ENCODE measurements around the gene CRYBG1.
A peak's percentile ranks its signal among the peaks of the same experiment; 100 is the strongest.
"Not testable (repeated sequence)": the region's sequence is repeated elsewhere in the genome, so short reads cannot be mapped to it uniquely, and the experiment has no call there.

Gene CRYBG1

GRCh38 chr6:106548926-106549455 is 188.5 kb downstream of the CRYBG1 start:
- DNase-seq (ENCODE audit: low spot score) = not testable (repeated sequence)

- no peak for DNase-seq (ENCODE audit: low spot score)
Observed at GRCh38 chr6:106549521-106549920, 189.0 kb downstream of the CRYBG1 start.

DNA sequence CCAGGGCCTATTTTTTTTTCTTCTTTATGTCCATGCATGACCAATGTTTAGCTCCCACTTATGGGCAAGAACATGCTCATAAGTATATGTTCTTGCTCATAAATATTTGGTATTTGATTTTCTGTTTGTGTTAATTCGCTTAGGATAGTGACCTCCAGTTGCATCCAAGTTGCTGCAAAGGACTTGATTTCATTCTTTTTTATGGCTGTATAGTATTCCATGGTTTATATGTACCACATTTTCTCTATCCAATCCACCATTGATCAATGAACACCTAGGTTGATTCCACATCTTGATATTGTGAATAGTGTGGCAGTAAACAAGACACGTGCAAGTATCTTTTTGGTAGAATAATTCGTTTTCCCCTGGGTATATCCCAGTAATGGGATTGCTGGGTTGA is 190.6 kb downstream of the CRYBG1 start:
- DNase-seq (ENCODE audit: low spot score) = no peak

DNA sequence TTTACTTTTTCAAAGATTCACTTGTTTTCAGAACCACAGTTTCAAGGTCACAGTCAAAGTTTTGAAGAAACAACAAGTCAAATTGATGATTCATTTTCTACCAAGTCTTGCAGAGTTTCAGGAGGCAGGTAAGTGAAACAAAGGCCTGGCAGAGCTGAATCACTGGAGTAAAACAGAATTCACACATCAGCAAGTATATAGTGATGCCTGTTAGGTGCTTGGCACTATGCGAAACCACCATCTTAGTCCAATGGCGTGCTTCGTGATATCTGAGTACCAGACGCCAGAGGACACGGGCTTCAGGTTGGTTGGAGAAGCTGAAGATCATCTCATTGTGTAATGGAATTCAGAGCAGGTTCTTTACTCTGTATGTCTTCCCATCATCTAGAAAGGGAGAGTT is 192.9 kb downstream of the CRYBG1 start:
- DNase-seq (ENCODE audit: low spot score) = no peak

GRCh38 chr6:106555767-106556166 is 195.2 kb downstream of the CRYBG1 start:
- DNase-seq (ENCODE audit: low spot score) = no peak

GRCh38 chr6:106556368-106556960 is 195.9 kb downstream of the CRYBG1 start:
- peak; percentile 60 for DNase-seq (ENCODE audit: low spot score)

DNA sequence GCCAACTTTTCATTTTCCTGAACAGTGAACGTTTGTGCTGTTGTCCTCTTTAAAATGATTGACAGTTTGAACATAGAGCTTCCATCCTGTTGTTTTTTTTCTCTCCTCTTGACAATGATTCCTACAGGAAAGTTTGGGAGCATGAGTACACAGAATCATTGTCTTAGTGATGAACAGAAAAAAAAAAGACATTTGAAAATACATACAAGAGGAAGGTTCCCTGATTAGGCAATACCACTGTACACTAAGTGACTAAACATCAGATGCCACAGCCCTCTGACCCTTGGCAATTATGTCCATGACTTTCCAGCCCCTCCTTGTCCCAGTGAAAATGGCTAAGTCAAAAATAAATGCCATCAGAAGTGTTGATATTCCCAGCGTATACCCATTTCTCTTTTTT is 197.3 kb downstream of the CRYBG1 start:
- DNase-seq (ENCODE audit: low spot score) = no peak

GRCh38 chr6:106558364-106558763 is 197.8 kb downstream of the CRYBG1 start:
- DNase-seq (ENCODE audit: low spot score) = no peak

- DNase-seq (ENCODE audit: low spot score) = not testable (repeated sequence)
Observed at GRCh38 chr6:106559659-106560058, 199.1 kb downstream of the CRYBG1 start.

DNA sequence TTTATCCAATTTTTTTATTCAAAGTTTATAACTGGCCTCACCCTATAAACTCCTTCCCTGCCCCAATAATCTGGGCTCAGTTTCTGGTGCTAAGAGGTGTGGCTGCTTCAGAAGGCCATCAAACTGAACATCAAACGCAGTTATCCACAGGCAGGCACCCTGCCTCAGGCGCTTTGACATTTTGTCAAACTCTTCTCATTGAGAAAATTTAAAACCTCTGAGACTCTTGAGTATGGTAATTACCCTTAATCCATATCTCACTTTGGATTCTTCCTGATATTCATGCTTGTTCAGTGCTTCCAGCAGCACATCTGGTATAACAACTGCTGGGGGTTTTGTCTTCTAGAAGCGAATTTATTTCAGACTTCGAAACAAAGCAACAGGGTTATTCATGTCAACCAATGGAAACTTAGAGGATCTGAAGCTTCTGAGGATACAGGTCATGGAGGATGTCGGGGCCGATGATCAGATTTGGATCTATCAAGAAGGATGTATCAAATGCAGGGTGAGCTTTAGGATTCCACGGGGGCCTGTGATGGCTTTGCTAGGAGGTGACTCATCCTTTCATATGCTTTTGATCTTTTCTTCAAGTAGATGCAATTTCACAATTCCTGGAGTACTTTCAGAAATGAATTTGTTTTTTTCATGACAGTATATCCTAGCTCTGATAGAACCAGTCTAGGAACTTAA is 200.6 kb downstream of the CRYBG1 start:
- no peak for DNase-seq (ENCODE audit: low spot score)

- DNase-seq (ENCODE audit: low spot score) = no peak
Observed at GRCh38 chr6:106561686-106562405, 201.3 kb downstream of the CRYBG1 start.

GRCh38 chr6:106563614-106564013 is 203.1 kb downstream of the CRYBG1 start:
- no peak for DNase-seq (ENCODE audit: low spot score)

GRCh38 chr6:106564476-106564875 is 204.0 kb downstream of the CRYBG1 start:
- DNase-seq (ENCODE audit: low spot score) = no peak

- no peak for DNase-seq (ENCODE audit: low spot score)
Observed at GRCh38 chr6:106568530-106568929, 208.0 kb downstream of the CRYBG1 start.

GRCh38 chr6:106569428-106569827 is 208.9 kb downstream of the CRYBG1 start:
- no peak for DNase-seq (ENCODE audit: low spot score)

GRCh38 chr6:106572436-106572835 is 211.9 kb downstream of the CRYBG1 start:
- no peak for DNase-seq (ENCODE audit: low spot score)

DNA sequence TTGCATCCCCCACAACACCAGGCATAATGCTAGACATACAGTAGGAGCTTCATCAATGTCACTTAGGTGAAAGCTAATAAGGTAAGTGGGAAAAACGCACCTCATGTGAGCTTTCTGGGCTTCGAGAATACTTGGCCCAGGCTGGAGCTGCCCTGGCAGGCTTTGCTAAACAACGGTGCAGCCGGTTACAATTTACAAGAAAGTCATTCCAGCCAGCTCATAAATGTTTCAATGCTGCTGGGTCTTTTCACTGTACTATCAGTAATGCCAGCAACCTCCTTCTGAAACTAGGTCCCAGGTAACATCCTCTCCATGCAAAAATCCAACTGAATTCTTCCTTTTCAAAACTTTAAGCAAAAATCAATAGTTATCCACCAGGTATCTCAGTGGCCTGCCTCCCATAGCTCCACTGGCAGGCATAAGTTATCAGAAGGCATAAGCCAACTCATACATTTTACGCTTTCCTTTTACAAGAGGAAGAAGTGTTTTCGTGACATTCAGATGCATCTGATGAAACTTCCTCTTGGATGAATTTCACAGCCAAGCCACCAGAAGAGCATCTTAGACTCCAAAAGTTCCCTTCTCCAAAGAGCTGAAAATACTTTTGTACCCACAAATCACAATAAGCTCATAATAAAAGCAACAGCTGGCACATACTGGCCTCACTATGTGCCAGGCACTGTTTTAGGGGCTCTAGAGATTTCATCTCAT is 212.5 kb downstream of the CRYBG1 start:
- no peak for DNase-seq (ENCODE audit: low spot score)

DNA sequence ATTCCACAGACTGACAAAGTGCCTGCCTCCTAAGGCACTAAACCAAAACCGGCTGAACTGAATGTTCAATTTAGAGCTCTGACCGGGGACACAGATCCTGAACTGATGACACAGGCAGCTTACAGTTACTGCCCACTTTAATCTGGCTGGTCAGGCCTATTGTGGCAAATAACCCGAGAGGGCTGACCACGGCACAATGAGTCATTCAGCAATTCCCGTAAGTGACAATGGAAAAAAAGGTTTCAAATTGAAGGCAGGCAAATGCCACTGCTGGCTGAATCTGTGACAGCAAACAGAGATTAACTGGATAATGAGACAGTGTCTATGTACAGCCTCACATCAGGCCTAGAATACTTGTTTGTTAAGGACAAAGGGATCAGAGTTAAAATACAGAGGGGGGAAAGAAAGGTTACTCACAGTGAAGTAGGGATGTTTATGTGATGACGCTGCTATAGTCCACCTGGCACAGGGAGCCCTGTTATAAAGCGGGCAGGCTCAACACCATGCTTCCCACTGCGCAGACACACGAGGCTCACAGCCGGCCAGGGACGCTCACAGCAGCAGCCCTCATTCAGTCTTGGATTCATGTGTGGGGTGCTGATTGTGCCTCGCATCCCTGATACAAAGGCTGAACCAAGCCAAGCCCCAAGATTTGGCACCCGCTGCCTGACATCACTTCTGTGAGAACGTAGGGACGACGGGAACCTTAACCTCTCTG is 214.4 kb downstream of the CRYBG1 start:
- DNase-seq (ENCODE audit: low spot score) = no peak

DNA sequence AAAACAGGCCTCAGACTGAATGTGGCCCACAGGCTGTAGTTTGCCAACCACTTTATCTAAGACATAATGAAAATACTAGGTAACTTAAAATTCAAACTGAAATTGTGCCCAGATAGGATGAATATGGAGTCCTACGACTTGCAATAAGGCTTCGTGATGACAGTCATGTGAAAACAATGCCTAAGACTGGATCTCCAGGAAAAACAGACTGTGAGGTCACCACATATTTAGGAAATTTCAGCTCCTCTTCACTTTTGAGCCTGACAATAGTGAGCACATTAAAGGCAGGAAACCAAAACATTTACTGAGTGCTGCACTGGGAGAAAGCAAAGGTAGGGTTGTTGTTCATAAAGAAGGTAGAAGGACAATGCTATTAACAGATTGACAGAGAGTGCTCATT is 218.8 kb downstream of the CRYBG1 start:
- no peak for DNase-seq (ENCODE audit: low spot score)

DNA sequence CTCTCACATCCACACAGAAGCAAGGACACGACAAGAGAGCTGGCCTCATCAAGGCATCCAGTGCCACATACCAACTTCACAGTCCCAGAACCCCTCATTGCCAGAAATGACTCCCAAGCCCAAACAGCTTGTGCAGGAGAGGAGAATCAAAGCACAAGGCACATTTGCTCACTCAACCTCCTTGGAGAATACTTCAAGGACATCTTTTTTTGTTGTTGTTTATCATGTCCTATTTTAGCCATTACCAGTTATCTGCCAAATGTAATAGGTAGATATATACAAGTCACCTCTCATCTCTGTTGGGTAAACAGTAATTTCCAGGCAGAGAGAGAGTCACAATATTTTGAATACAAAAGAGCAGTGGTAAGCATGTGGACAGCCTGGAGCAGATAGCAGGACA is 221.0 kb downstream of the CRYBG1 start:
- no peak for DNase-seq (ENCODE audit: low spot score)

GRCh38 chr6:106586815-106587415 is 226.4 kb downstream of the CRYBG1 start:
- no peak for DNase-seq (ENCODE audit: low spot score)
